NCI-H226 (cell line): ENCODE data around the gene ETFBKMT.
"Not testable (repeated sequence)": the region's sequence is repeated elsewhere in the genome, so short reads cannot be mapped to it uniquely, and the experiment has no call there.

Source experiments
- DNase-seq: peaks from one replicate; pipeline ENCODE4 v3.0.0-alpha.2; 2015

ETFBKMT gene

GRCh38 chr12:31658471-31659086, 909 bp upstream of the ETFBKMT start:
- no peak for DNase-seq

- no peak for DNase-seq
These were observed 2.8 kb downstream of the ETFBKMT start for GRCh38 chr12:31662176-31662849.

GRCh38 chr12:31663576-31663975, 4.1 kb downstream of the ETFBKMT start:
- no peak for DNase-seq

GRCh38 chr12:31664038-31664437, 4.5 kb downstream of the ETFBKMT start:
- DNase-seq = no peak

- DNase-seq = no peak
These were observed 9.5 kb downstream of the ETFBKMT start for GRCh38 chr12:31669020-31669419.

GRCh38 chr12:31669582-31669981, 10.1 kb downstream of the ETFBKMT start:
- not testable (repeated sequence) for DNase-seq

- DNase-seq = no peak
These were observed 13.0 kb downstream of the ETFBKMT start for GRCh38 chr12:31672521-31672920.

GRCh38 chr12:31682136-31682962, 22.9 kb downstream of the ETFBKMT start:
- peak; percentile 67 for DNase-seq

- no peak for DNase-seq
These were observed 26.3 kb downstream of the ETFBKMT start for GRCh38 chr12:31685801-31686200.

- no peak for DNase-seq
These were observed 27.6 kb downstream of the ETFBKMT start for GRCh38 chr12:31687101-31687527.

GRCh38 chr12:31689921-31690320, 30.4 kb downstream of the ETFBKMT start:
- DNase-seq = not testable (repeated sequence)

- DNase-seq = no peak
These were observed 42.6 kb downstream of the ETFBKMT start for GRCh38 chr12:31702047-31702446.

- no peak for DNase-seq
These were observed 46.1 kb downstream of the ETFBKMT start for GRCh38 chr12:31705621-31706020.

GRCh38 chr12:31708118-31708517, 48.6 kb downstream of the ETFBKMT start:
- DNase-seq = not testable (repeated sequence)

- DNase-seq = peak; percentile 65
These were observed 50.7 kb downstream of the ETFBKMT start for GRCh38 chr12:31710021-31710818.

GRCh38 chr12:31712877-31713276, 53.4 kb downstream of the ETFBKMT start:
- DNase-seq = no peak

GRCh38 chr12:31714406-31715271, 55.2 kb downstream of the ETFBKMT start:
- DNase-seq = no peak

GRCh38 chr12:31715283-31715825, 55.9 kb downstream of the ETFBKMT start:
- DNase-seq = peak; percentile 79

- DNase-seq = not testable (repeated sequence)
These were observed 57.5 kb downstream of the ETFBKMT start for GRCh38 chr12:31716998-31717397.

- not testable (repeated sequence) for DNase-seq
These were observed 59.2 kb downstream of the ETFBKMT start for GRCh38 chr12:31718542-31719198.

- no peak for DNase-seq
These were observed 63.1 kb downstream of the ETFBKMT start for GRCh38 chr12:31722580-31722979.
